ENCODE data around the gene FGFBP1.

FGFBP1 gene

GRCh38 chr4:15938640-15939039, at the start of gene FGFBP1:
Gene FGFBP1 (minus strand): TSS chr4:15938740. CDS start chr4:15936632, 2,108 bp downstream.
- Histone ChIP-seq H3K4me1 (ENCODE audit: insufficient read depth, low read length) (no peaks in the 10 kb centered on the region), H3K9me3 (ENCODE audit: low read length) (no peaks in the 10 kb centered on the region), H2AFZ (ENCODE audit: low read depth, low read length) (no peak within 1 kb of the TSS), H3K36me3 (ENCODE audit: insufficient read depth, low read length) (no peaks in the 10 kb centered on the region), H3K4me3 (ENCODE audit: low read length) (no peak within 1 kb of the TSS), H3K27me3 (ENCODE audit: insufficient read depth, low read length) (peaks cover 10% of the 10 kb centered on the region)

- H3K36me3 ChIP-seq (ENCODE audit: insufficient read depth, low read length) = peaks cover 81% of the 10 kb centered on the region
- H2AFZ ChIP-seq (ENCODE audit: low read depth, low read length) = no peak overlapping the region
- H3K4me1 ChIP-seq (ENCODE audit: insufficient read depth, low read length) = no peaks in the 10 kb centered on the region
- H3K4me3 ChIP-seq (ENCODE audit: low read length) = no peak overlapping the region
- peaks cover 17% of the 10 kb centered on the region for H3K9me3 ChIP-seq (ENCODE audit: low read length)
- no peaks in the 10 kb centered on the region for H3K27me3 ChIP-seq (ENCODE audit: insufficient read depth, low read length)
These were observed 49.7 kb upstream of the FGFBP1 start for GRCh38 chr4:15988222-15988621.

- H3K36me3 ChIP-seq (ENCODE audit: insufficient read depth, low read length) = peaks cover 86% of the 10 kb centered on the region
- peaks cover 17% of the 10 kb centered on the region for H3K9me3 ChIP-seq (ENCODE audit: low read length)
- H3K27me3 ChIP-seq (ENCODE audit: insufficient read depth, low read length) = no peaks in the 10 kb centered on the region
These were observed 48.4 kb upstream of the FGFBP1 start for GRCh38 chr4:15986907-15987306.

GRCh38 chr4:15983610-15984009, 45.1 kb upstream of the FGFBP1 start:
- peaks cover 17% of the 10 kb centered on the region for H3K9me3 ChIP-seq (ENCODE audit: low read length)
- H3K4me3 ChIP-seq (ENCODE audit: low read length) = no peak overlapping the region
- peaks cover 2% of the 10 kb centered on the region for H3K4me1 ChIP-seq (ENCODE audit: insufficient read depth, low read length)
- H3K27me3 ChIP-seq (ENCODE audit: insufficient read depth, low read length) = no peaks in the 10 kb centered on the region
- H2AFZ ChIP-seq (ENCODE audit: low read depth, low read length) = no peak overlapping the region
- peaks cover 70% of the 10 kb centered on the region for H3K36me3 ChIP-seq (ENCODE audit: insufficient read depth, low read length)

More at GRCh38 chr4:15986907-15987306, 48.4 kb upstream of the FGFBP1 start:
- Histone ChIP-seq H2AFZ (ENCODE audit: low read depth, low read length) (no peak overlapping the region), H3K4me1 (ENCODE audit: insufficient read depth, low read length) (peaks cover 2% of the 10 kb centered on the region), H3K4me3 (ENCODE audit: low read length) (no peak overlapping the region)

GRCh38 chr4:15982842-15983524, 44.4 kb upstream of the FGFBP1 start:
- H2AFZ ChIP-seq (ENCODE audit: low read depth, low read length) = no peak overlapping the region
- no peak overlapping the region for H3K4me3 ChIP-seq (ENCODE audit: low read length)
- peaks cover 17% of the 10 kb centered on the region for H3K9me3 ChIP-seq (ENCODE audit: low read length)
- peaks cover 2% of the 10 kb centered on the region for H3K4me1 ChIP-seq (ENCODE audit: insufficient read depth, low read length)
- peaks cover 71% of the 10 kb centered on the region for H3K36me3 ChIP-seq (ENCODE audit: insufficient read depth, low read length)
- no peaks in the 10 kb centered on the region for H3K27me3 ChIP-seq (ENCODE audit: insufficient read depth, low read length)

GRCh38 chr4:15976456-15977447, 38.2 kb upstream of the FGFBP1 start:
- no peaks in the 10 kb centered on the region for H3K4me1 ChIP-seq (ENCODE audit: insufficient read depth, low read length)
- H3K27me3 ChIP-seq (ENCODE audit: insufficient read depth, low read length) = no peaks in the 10 kb centered on the region
- no peak overlapping the region for H3K4me3 ChIP-seq (ENCODE audit: low read length)
- H2AFZ ChIP-seq (ENCODE audit: low read depth, low read length) = no peak overlapping the region
- H3K9me3 ChIP-seq (ENCODE audit: low read length) = peaks cover 6% of the 10 kb centered on the region
- H3K36me3 ChIP-seq (ENCODE audit: insufficient read depth, low read length) = peaks cover 33% of the 10 kb centered on the region

- Histone ChIP-seq H2AFZ (ENCODE audit: low read depth, low read length) (no peak overlapping the region), H3K9me3 (ENCODE audit: low read length) (peaks cover 8% of the 10 kb centered on the region), H3K4me1 (ENCODE audit: insufficient read depth, low read length) (no peaks in the 10 kb centered on the region), H3K27me3 (ENCODE audit: insufficient read depth, low read length) (no peaks in the 10 kb centered on the region), H3K36me3 (ENCODE audit: insufficient read depth, low read length) (peaks cover 29% of the 10 kb centered on the region), H3K4me3 (ENCODE audit: low read length) (no peak overlapping the region)
These were observed 32.7 kb upstream of the FGFBP1 start for GRCh38 chr4:15971068-15971801.

- no peak overlapping the region for H2AFZ ChIP-seq (ENCODE audit: low read depth, low read length)
- peaks cover 8% of the 10 kb centered on the region for H3K9me3 ChIP-seq (ENCODE audit: low read length)
- peaks cover 25% of the 10 kb centered on the region for H3K36me3 ChIP-seq (ENCODE audit: insufficient read depth, low read length)
- H3K4me1 ChIP-seq (ENCODE audit: insufficient read depth, low read length) = no peaks in the 10 kb centered on the region
- H3K27me3 ChIP-seq (ENCODE audit: insufficient read depth, low read length) = no peaks in the 10 kb centered on the region
- H3K4me3 ChIP-seq (ENCODE audit: low read length) = no peak overlapping the region
These were observed 30.2 kb upstream of the FGFBP1 start for GRCh38 chr4:15968551-15969300.

GRCh38 chr4:15965325-15965724, 26.8 kb upstream of the FGFBP1 start:
- no peaks in the 10 kb centered on the region for H3K27me3 ChIP-seq (ENCODE audit: insufficient read depth, low read length)
- no peak overlapping the region for H2AFZ ChIP-seq (ENCODE audit: low read depth, low read length)
- H3K4me1 ChIP-seq (ENCODE audit: insufficient read depth, low read length) = no peaks in the 10 kb centered on the region
- no peak overlapping the region for H3K4me3 ChIP-seq (ENCODE audit: low read length)
- H3K9me3 ChIP-seq (ENCODE audit: low read length) = peaks cover 2% of the 10 kb centered on the region
- peaks cover 7% of the 10 kb centered on the region for H3K36me3 ChIP-seq (ENCODE audit: insufficient read depth, low read length)

- Histone ChIP-seq H2AFZ (ENCODE audit: low read depth, low read length) (no peak overlapping the region), H3K9me3 (ENCODE audit: low read length) (peaks cover 2% of the 10 kb centered on the region), H3K27me3 (ENCODE audit: insufficient read depth, low read length) (no peaks in the 10 kb centered on the region)
These were observed 25.6 kb upstream of the FGFBP1 start for GRCh38 chr4:15964159-15964558.

GRCh38 chr4:15963576-15963975, 25.0 kb upstream of the FGFBP1 start:
- Histone ChIP-seq H3K36me3 (ENCODE audit: insufficient read depth, low read length) (no peaks in the 10 kb centered on the region), H3K4me1 (ENCODE audit: insufficient read depth, low read length) (no peaks in the 10 kb centered on the region), H3K9me3 (ENCODE audit: low read length) (no peaks in the 10 kb centered on the region)

More at GRCh38 chr4:15964159-15964558, 25.6 kb upstream of the FGFBP1 start:
- no peak overlapping the region for H3K4me3 ChIP-seq (ENCODE audit: low read length)
- no peaks in the 10 kb centered on the region for H3K4me1 ChIP-seq (ENCODE audit: insufficient read depth, low read length)
- H3K36me3 ChIP-seq (ENCODE audit: insufficient read depth, low read length) = peaks cover 5% of the 10 kb centered on the region

GRCh38 chr4:15963001-15963451, 24.5 kb upstream of the FGFBP1 start, which contains the start of gene FGFBP2:
Gene FGFBP2 (minus strand): TSS chr4:15963175. CDS start chr4:15963129, 46 bp downstream.
- H3K4me3 ChIP-seq (ENCODE audit: low read length) = no peak within 1 kb of the TSS
- H3K36me3 ChIP-seq (ENCODE audit: insufficient read depth, low read length) = no peaks in the 10 kb centered on the region
- no peaks in the 10 kb centered on the region for H3K27me3 ChIP-seq (ENCODE audit: insufficient read depth, low read length)
- no peak within 1 kb of the TSS for H2AFZ ChIP-seq (ENCODE audit: low read depth, low read length)
- no peaks in the 10 kb centered on the region for H3K9me3 ChIP-seq (ENCODE audit: low read length)
- no peaks in the 10 kb centered on the region for H3K4me1 ChIP-seq (ENCODE audit: insufficient read depth, low read length)

More at GRCh38 chr4:15963576-15963975, 25.0 kb upstream of the FGFBP1 start:
- Histone ChIP-seq H2AFZ (ENCODE audit: low read depth, low read length) (no peak overlapping the region), H3K27me3 (ENCODE audit: insufficient read depth, low read length) (no peaks in the 10 kb centered on the region), H3K4me3 (ENCODE audit: low read length) (no peak overlapping the region)
